NB4 (cell line): ENCODE measurements around the gene CA12.

Experiments
- DNase-seq: peaks from one replicate; pipeline ENCODE4 v3.0.0; 2010; ENCODE audit warnings: low read depth
- H3K4me3 ChIP-seq: one replicate; pipeline ENCODE4 v1.5.1; 2011; ENCODE audit warnings: mild to moderate bottlenecking, low read depth, low read length, moderate library complexity
- CTCF ChIP-seq: IDR thresholded peaks from one replicate; pipeline ENCODE4 v1.5.1; 2012; ENCODE audit warnings: low read depth, low read length
- MYC ChIP-seq: IDR thresholded peaks from 2 replicates; pipeline ENCODE4 v1.6.1; 2011; ENCODE audit warnings: low read depth, low read length
- POLR2A ChIP-seq: IDR thresholded peaks from 2 replicates; pipeline ENCODE4 v1.6.1; 2011; ENCODE audit warnings: mild to moderate bottlenecking; ENCODE audit not compliant: insufficient read length; ENCODE audit errors: extremely low read depth
- TF ChIP-seq, protein P1 (sequence below): IDR thresholded peaks from 2 replicates; pipeline ENCODE4 v1.6.1; 2011; ENCODE audit warnings: low read depth, low read length

The CA12 gene

GRCh38 chr15:63366451-63366850 lies 15.2 kb downstream of the CA12 start:
- DNase-seq, result no peak
- no peak for TF ChIP-seq POLR2A
- no peak for TF ChIP-seq CTCF
- TF ChIP-seq MYC, result no peak
- TF ChIP-seq, protein P1, sequence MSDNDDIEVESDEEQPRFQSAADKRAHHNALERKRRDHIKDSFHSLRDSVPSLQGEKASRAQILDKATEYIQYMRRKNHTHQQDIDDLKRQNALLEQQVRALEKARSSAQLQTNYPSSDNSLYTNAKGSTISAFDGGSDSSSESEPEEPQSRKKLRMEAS, result no peak
- H3K4me3 ChIP-seq, result no peak overlapping the region

GRCh38 chr15:63365273-63365680 lies 16.4 kb downstream of the CA12 start:
- TF ChIP-seq POLR2A (no peak), CTCF (no peak), MYC (no peak)
- TF ChIP-seq, protein P1, result no peak
- no peak for DNase-seq
- H3K4me3 ChIP-seq, result no peak overlapping the region

DNA sequence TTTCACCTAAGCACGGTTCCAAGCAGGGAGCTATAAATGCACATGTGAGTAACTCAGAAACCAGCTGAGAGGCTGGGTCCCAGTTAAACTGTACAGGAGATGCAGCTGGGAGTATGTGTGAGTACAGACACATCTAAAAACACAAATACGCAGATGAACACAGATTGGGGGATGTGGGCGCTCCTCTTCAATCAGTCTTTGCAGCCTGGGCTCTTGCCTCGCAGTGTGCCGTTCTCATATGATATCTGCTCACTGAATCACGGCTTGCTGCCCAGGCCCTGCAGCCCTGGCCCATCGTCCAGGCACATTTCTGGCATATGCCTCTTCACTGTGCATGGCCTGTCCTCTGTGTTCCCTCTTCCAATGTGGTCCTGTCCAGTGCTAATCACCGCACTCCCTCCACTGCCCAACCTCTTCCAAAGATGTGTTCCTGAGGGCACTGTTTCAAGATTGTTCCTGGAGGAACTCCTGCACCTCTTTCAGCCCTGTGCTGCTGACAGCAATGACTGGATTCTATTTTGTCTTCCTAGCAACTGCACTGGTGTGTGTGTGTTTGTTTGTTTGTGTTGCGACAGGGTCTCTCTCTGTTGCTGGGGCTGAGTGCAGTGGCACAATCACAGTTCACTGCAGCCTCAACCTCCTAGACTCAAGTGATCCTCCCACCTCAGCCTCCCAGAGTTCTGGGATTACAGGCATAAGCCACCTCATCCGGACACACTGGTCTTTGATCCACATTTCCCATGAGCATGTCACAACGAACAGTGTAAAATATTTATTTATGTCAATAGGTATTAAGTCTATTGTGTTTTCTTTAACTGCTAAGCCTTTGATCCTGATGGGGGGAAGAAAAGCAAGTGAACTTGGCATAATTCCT lies 17.0 kb downstream of the CA12 start:
- TF ChIP-seq MYC (no peak), CTCF (no peak), POLR2A (no peak)
- TF ChIP-seq, protein P1, result no peak
- H3K4me3 ChIP-seq, result no peak overlapping the region
- DNase-seq, result no peak

DNA sequence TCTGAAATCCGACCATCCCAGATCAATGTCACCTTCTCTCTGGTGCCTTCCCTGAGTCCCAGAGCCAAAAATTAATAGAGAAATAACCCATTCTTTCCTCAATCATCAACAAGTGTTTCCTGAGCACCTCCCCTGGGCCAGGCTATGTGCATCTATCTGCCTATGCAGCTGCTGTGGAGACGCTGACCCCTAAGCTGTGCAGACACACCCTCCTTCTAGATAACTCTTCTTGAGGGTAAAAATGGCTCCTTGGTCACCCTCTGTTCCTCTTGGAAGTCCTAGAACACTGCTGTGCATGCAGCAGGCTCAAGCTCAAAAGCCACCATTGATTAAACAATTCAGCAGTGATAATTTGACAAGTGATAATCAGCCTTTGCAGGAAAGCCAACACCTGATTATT lies 18.4 kb downstream of the CA12 start:
- TF ChIP-seq MYC (no peak), CTCF (no peak), POLR2A (no peak)
- TF ChIP-seq, protein P1, result no peak
- no peak for DNase-seq
- H3K4me3 ChIP-seq, result no peak overlapping the region

- H3K4me3 ChIP-seq, result no peak overlapping the region
- no peak for DNase-seq
- TF ChIP-seq, protein P1, result no peak
- TF ChIP-seq CTCF, result no peak
- TF ChIP-seq MYC, result no peak
- TF ChIP-seq POLR2A, result no peak
Measured at GRCh38 chr15:63362885-63363284, 18.8 kb downstream of the CA12 start.
